ENCODE results near the gene PLPPR1. TPM values are rescaled to one million over a fixed set of nuclear protein-coding genes. Genes with fewer than 3 reads are reported as not detected.

The PLPPR1 gene
- polyA plus RNA-seq, 1 of the 3 experiments (the other 2 are of a cell fraction): not detected

DNA sequence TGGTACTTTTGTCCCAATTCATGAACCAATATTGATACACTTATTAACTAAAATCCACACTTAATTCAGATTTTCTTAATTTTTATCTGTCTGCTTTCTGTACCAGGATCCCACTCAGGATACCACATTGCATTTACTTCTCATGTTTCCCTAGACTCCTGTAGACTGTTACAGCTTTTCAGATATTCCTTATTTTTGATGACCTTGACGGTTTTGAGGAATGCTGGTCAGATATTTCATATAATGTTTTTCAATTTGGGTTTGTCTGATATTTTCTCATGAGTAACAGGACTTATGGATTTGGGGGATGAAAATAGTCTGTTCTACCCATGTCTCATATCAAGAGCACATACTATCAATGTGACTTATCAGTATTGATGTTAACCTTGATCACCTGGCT, 37.4 kb downstream of the PLPPR1 start:
- H3K4me3 ChIP-seq (ENCODE audit: low read depth in 2 of 2, low read length in 1 of 2): no peak overlapping the region
- H4K20me1 ChIP-seq (ENCODE audit: insufficient read depth): no peaks in the 10 kb centered on the region
- TF ChIP-seq REST (IDR thresholded peaks at IDR 0.05; ENCODE audit: low read depth, low read length) (no peak), GATA2 (CRISPR knock-in tag; IDR thresholded peaks at IDR 0.05) (no peak), RXRA (IDR thresholded peaks at IDR 0.05; ENCODE audit: borderline replicate concordance, low read depth) (no peak), FOSL2 (IDR thresholded peaks at IDR 0.05; ENCODE audit: borderline replicate concordance, low read depth) (no peak), TEAD4 (IDR thresholded peaks at IDR 0.05; ENCODE audit: borderline replicate concordance, insufficient read depth) (no peak), SIN3A (IDR thresholded peaks at IDR 0.05; ENCODE audit: borderline replicate concordance, low read depth, low read length) (no peak), CHD2 (IDR thresholded peaks at IDR 0.05; ENCODE audit: low read length, partially characterized antibody) (no peak), NRF1 (IDR thresholded peaks at IDR 0.05; ENCODE audit: low read depth, low read length) (no peak), ELF1 (IDR thresholded peaks at IDR 0.05) (no peak), FOXM1 (IDR thresholded peaks at IDR 0.05; ENCODE audit: low read depth) (no peak), RFX5 (IDR thresholded peaks at IDR 0.05; ENCODE audit: low read length) (no peak), USF2 (IDR thresholded peaks at IDR 0.05; ENCODE audit: borderline replicate concordance, low read depth, low read length) (no peak), MEF2A (IDR thresholded peaks at IDR 0.05; ENCODE audit: borderline replicate concordance, low read depth) (no peak), MXI1 (IDR thresholded peaks at IDR 0.05; ENCODE audit: low read depth, low read length) (no peak), FOXJ3 (CRISPR knock-in tag; IDR thresholded peaks at IDR 0.05) (no peak)
- TF ChIP-seq, protein P1, sequence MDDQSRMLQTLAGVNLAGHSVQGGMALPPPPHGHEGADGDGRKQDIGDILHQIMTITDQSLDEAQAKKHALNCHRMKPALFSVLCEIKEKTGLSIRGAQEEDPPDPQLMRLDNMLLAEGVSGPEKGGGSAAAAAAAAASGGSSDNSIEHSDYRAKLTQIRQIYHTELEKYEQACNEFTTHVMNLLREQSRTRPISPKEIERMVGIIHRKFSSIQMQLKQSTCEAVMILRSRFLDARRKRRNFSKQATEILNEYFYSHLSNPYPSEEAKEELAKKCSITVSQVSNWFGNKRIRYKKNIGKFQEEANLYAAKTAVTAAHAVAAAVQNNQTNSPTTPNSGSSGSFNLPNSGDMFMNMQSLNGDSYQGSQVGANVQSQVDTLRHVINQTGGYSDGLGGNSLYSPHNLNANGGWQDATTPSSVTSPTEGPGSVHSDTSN (IDR thresholded peaks at IDR 0.05): no peak
- TF ChIP-seq, protein P2, sequence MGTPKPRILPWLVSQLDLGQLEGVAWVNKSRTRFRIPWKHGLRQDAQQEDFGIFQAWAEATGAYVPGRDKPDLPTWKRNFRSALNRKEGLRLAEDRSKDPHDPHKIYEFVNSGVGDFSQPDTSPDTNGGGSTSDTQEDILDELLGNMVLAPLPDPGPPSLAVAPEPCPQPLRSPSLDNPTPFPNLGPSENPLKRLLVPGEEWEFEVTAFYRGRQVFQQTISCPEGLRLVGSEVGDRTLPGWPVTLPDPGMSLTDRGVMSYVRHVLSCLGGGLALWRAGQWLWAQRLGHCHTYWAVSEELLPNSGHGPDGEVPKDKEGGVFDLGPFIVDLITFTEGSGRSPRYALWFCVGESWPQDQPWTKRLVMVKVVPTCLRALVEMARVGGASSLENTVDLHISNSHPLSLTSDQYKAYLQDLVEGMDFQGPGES (IDR thresholded peaks at IDR 0.05; ENCODE audit: low read depth, low read length): no peak
- TF ChIP-seq, protein P3, sequence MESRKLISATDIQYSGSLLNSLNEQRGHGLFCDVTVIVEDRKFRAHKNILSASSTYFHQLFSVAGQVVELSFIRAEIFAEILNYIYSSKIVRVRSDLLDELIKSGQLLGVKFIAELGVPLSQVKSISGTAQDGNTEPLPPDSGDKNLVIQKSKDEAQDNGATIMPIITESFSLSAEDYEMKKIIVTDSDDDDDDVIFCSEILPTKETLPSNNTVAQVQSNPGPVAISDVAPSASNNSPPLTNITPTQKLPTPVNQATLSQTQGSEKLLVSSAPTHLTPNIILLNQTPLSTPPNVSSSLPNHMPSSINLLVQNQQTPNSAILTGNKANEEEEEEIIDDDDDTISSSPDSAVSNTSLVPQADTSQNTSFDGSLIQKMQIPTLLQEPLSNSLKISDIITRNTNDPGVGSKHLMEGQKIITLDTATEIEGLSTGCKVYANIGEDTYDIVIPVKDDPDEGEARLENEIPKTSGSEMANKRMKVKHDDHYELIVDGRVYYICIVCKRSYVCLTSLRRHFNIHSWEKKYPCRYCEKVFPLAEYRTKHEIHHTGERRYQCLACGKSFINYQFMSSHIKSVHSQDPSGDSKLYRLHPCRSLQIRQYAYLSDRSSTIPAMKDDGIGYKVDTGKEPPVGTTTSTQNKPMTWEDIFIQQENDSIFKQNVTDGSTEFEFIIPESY (IDR thresholded peaks at IDR 0.05; ENCODE audit: borderline replicate concordance, low read depth): no peak
- H3K4me1 ChIP-seq (ENCODE audit: control insufficient read depth in 1 of 2, insufficient read depth in 2 of 2, low read depth in 1 of 2, low read length in 1 of 2): no peaks in the 10 kb centered on the region
- 0% methylated on average over 1 of the region's 1 CpG for WGBS (ENCODE audit: low lambda C conversion rate)
- no peak overlapping the region for H2AFZ ChIP-seq (ENCODE audit: low read depth)
- ChIA-PET POLR2A (no interaction called here), CTCF (no interaction called here)
- H3K27me3 ChIP-seq (ENCODE audit: insufficient read depth): no peaks in the 10 kb centered on the region
- H3K36me3 ChIP-seq (replicated peaks in 1 of 2; ENCODE audit: control insufficient read depth in 1 of 2, insufficient read depth in 2 of 2, low read length in 1 of 2): no peaks in the 10 kb centered on the region
- DNase-seq: no peak
- H3K4me2 ChIP-seq: no peak overlapping the region
- H3K9me3 ChIP-seq: no peaks in the 10 kb centered on the region
- H3K27ac ChIP-seq (ENCODE audit: low read depth in 2 of 2, low read length in 1 of 2): no peak overlapping the region
- H3K79me2 ChIP-seq (ENCODE audit: insufficient read depth): no peaks in the 10 kb centered on the region
- H3K9me2 ChIP-seq: no peaks in the 10 kb centered on the region
- no peaks in the 10 kb centered on the region for H3F3A ChIP-seq (replicated peaks; ENCODE audit: insufficient read depth)
- no peak overlapping the region for H3K9ac ChIP-seq
